Measurements from ENCODE around the gene MIEF1.

Gene MIEF1

GRCh38 chr22:39502109-39502788 is at the start of gene MIEF1:
TSS of gene MIEF1 (plus strand) at chr22:39502290. CDS start at chr22:39511295, 9,005 bp downstream.
- peak; percentile 79 to 94 (median 90) for DNase-seq (ENCODE audit: low read depth in 4 of 4, low spot score in 1 of 4)

- no peak for DNase-seq (ENCODE audit: low read depth in 4 of 4, low spot score in 1 of 4)
These were observed 49.4 kb upstream of the MIEF1 start for GRCh38 chr22:39452740-39453040.

GRCh38 chr22:39453765-39454378 is 48.2 kb upstream of the MIEF1 start:
- no peak for DNase-seq (ENCODE audit: low read depth in 4 of 4, low spot score in 1 of 4)

GRCh38 chr22:39454385-39454871 is 47.7 kb upstream of the MIEF1 start:
- no peak for DNase-seq (ENCODE audit: low read depth in 4 of 4, low spot score in 1 of 4)

- no peak for DNase-seq (ENCODE audit: low read depth in 4 of 4, low spot score in 1 of 4)
These were observed 45.4 kb upstream of the MIEF1 start, which contains the start of gene MGAT3 for GRCh38 chr22:39456522-39457197. TSS of gene MGAT3 (plus strand) at chr22:39457012. CDS start at chr22:39487348, 30,336 bp downstream.

- no peak for DNase-seq (ENCODE audit: low read depth in 4 of 4, low spot score in 1 of 4)
These were observed 44.9 kb upstream of the MIEF1 start for GRCh38 chr22:39457198-39457555.

- DNase-seq (ENCODE audit: low read depth in 4 of 4, low spot score in 1 of 4), result no peak
These were observed 44.3 kb upstream of the MIEF1 start for GRCh38 chr22:39457556-39458443.

GRCh38 chr22:39458444-39459083 is 43.5 kb upstream of the MIEF1 start:
- DNase-seq (ENCODE audit: low read depth in 4 of 4, low spot score in 1 of 4), result no peak

GRCh38 chr22:39459681-39460080 is 42.4 kb upstream of the MIEF1 start:
- DNase-seq (ENCODE audit: low read depth in 4 of 4, low spot score in 1 of 4), result no peak

GRCh38 chr22:39462443-39463221 is 39.5 kb upstream of the MIEF1 start:
- no peak for DNase-seq (ENCODE audit: low read depth in 4 of 4, low spot score in 1 of 4)

- DNase-seq (ENCODE audit: low read depth in 4 of 4, low spot score in 1 of 4), result no peak
These were observed 38.8 kb upstream of the MIEF1 start for GRCh38 chr22:39463277-39463676.

GRCh38 chr22:39463931-39464390 is 38.1 kb upstream of the MIEF1 start:
- no peak for DNase-seq (ENCODE audit: low read depth in 4 of 4, low spot score in 1 of 4)

GRCh38 chr22:39466228-39467006 is 35.7 kb upstream of the MIEF1 start:
- DNase-seq (ENCODE audit: low read depth in 4 of 4, low spot score in 1 of 4), result no peak

GRCh38 chr22:39467390-39467895 is 34.6 kb upstream of the MIEF1 start:
- no peak for DNase-seq (ENCODE audit: low read depth in 4 of 4, low spot score in 1 of 4)

- DNase-seq (ENCODE audit: low read depth in 4 of 4, low spot score in 1 of 4), result no peak
These were observed 33.4 kb upstream of the MIEF1 start for GRCh38 chr22:39468487-39469325.

- no peak for DNase-seq (ENCODE audit: low read depth in 4 of 4, low spot score in 1 of 4)
These were observed 32.8 kb upstream of the MIEF1 start for GRCh38 chr22:39469326-39469680.

GRCh38 chr22:39469681-39470450 is 32.2 kb upstream of the MIEF1 start:
- DNase-seq (ENCODE audit: low read depth in 4 of 4, low spot score in 1 of 4), result no peak
